H54 (cell line): ENCODE results near the gene SERPINE2.
A peak's percentile ranks its signal among the peaks of the same experiment; 100 is the strongest.

Experiments
- DNase-seq: peaks from one replicate; pipeline ENCODE4 v3.0.0; 2011; ENCODE audit warnings: low spot score, mixed read lengths; ENCODE audit not compliant: insufficient read length
- FAIRE-seq: peaks from 3 replicates; lab custom pipeline; 2011; peaks lifted over from hg19 to GRCh38; lab: Jason Lieb, UNC
- POLR2A ChIP-seq: IDR thresholded peaks from 2 replicates; pipeline ENCODE4 v1.6.1; 2011; ENCODE audit warnings: low read depth, mild to moderate bottlenecking, low read length

The SERPINE2 gene

GRCh38 chr2:223969315-223969714, 69.8 kb downstream of the SERPINE2 start:
- DNase-seq (no peak), FAIRE-seq (no peak)
- TF ChIP-seq POLR2A: no peak

- no peak for DNase-seq
- FAIRE-seq: no peak
- no peak for TF ChIP-seq POLR2A
Observed at GRCh38 chr2:223967981-223968380, 71.1 kb downstream of the SERPINE2 start.

DNA sequence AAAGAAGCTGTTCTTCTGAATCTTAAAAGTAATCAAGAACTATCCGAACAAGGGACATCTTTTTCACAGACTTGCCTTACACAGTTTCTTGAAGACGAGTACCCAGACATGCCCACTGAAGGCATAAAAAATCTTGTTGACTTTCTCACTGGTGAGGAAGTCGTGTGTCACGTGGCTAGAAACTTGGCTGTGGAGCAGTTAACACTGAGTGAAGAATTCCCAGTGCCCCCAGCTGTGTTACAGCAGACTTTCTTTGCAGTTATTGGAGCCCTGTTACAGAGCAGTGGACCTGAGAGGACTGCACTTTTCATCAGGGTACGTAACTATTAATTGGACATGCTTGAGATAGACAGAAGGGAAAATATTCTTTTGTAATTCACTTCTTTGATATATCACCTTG, 79.4 kb downstream of the SERPINE2 start:
- no peak for FAIRE-seq
- TF ChIP-seq POLR2A: no peak

GRCh38 chr2:223957092-223957851, 81.8 kb downstream of the SERPINE2 start, which contains the start of gene MRPL44:
MRPL44 (plus strand) TSS chr2:223957463; CDS start chr2:223957473, 10 bp downstream.
- peak; percentile 63 for DNase-seq
- peak; percentile 69 for TF ChIP-seq POLR2A
- FAIRE-seq: peak; percentile 86

More for the DNA sequence above, 79.4 kb downstream of the SERPINE2 start:
- DNase-seq: no peak

- DNase-seq: no peak
- no peak for TF ChIP-seq POLR2A
- peak; percentile 61 for FAIRE-seq
Observed at GRCh38 chr2:223956300-223956699, 82.8 kb downstream of the SERPINE2 start.

DNA sequence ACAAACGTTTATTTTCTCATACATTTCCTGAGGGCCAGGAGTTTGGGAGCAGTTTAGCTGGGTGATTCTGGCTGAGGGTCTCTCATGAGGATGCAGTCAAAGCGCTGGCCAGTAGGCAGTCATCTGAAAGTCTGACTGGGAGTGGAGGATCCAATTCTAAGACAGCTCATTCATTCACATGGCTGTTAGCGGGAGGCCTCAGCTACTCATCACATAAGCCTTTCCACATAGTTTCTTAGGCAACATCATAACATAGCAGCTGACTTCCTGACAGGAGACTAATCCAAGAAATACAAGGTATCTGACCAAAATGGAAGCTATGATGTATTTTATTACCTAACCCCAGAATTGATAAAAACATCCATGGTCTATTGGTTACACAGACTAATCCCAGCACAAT, 84.7 kb downstream of the SERPINE2 start:
- peak; percentile 40 for DNase-seq
- TF ChIP-seq POLR2A: no peak
- peak; percentile 91 for FAIRE-seq

DNA sequence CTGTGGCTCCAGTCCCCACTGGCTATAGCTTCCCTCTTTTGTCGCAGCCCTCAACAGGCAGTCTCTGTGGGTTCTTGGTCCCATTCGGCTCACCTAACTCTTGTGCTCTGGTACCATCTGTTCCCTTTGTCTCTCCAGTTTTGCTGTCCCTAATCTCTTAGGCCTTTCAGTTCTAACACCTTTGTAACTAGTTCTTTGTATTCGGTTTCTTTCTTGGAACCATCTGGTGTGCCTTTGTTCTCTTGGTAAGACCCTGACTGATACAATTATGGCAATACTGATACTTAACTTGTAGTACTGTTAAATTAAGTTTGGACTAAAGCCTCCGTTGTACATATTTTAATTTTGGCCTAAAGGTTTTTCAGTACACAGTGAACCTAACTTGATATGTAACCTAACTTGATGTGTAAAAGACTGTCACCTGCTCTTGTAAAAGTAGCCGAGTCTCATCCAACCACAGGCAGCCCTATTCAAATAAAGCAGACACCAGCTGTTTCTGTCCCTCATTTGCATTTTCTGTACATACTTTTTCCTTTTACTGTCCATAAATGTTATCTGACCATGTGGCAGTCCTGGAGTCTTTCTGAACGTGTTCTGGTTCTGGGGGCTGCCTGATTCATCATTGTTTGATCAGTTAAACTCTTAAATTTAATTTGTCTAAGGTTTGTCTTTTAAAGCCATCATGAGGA, 86.7 kb downstream of the SERPINE2 start:
- FAIRE-seq (no peak), DNase-seq (no peak)
- no peak for TF ChIP-seq POLR2A

- no peak for TF ChIP-seq POLR2A
- FAIRE-seq (no peak), DNase-seq (no peak)
Observed at GRCh38 chr2:223950448-223951347, 88.4 kb downstream of the SERPINE2 start.

DNA sequence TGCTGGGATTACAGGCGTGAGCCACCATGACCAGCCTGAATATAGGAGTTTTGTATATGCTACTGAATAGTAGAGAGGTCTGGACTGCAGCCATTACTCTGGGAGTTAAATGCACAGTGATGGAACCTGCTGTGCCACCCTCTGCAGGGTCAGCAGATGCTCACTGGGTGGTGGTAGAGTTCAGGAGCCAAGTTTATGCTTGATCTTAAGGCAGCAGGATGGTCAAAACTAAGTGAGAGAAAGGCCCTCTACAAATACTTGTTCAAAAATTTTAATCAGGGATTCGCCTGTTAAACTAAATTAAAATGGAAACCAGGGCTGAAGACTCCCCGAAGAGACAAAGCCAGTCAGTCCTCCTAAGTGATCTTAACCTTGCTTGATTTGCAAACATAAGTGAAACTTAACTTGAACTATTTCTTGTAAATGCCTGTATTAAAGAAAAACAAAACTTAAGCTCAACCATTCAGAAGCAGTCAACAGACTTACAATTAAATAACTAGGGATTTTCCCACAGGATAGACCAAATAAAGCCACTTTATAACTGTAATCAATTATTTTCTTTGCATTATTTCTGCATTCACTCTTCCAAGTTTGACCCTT, 89.7 kb downstream of the SERPINE2 start:
- no peak for FAIRE-seq
- no peak for TF ChIP-seq POLR2A
- no peak for DNase-seq

- TF ChIP-seq POLR2A: no peak
- FAIRE-seq: no peak
- no peak for DNase-seq
Observed at GRCh38 chr2:223947711-223948205, 91.3 kb downstream of the SERPINE2 start.

DNA sequence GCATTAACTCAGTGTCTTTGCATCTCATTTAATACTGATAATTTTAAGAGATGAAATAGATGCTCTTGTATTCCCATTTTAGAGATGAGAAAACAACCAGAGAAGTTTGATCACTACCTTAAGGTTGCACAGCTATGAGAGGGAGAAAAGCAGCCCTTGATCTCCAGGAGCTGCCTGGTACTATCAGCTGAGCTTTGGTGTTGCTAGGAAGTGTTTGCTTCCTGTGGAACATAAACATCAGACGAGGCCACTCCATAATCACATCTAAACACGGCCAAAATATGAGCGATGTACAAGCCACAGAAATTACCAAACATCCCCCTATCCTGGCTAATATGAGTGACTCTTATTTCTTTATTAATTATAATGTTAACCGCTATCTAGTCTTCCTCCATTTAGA, 93.3 kb downstream of the SERPINE2 start:
- no peak for FAIRE-seq
- DNase-seq: no peak
- no peak for TF ChIP-seq POLR2A

DNA sequence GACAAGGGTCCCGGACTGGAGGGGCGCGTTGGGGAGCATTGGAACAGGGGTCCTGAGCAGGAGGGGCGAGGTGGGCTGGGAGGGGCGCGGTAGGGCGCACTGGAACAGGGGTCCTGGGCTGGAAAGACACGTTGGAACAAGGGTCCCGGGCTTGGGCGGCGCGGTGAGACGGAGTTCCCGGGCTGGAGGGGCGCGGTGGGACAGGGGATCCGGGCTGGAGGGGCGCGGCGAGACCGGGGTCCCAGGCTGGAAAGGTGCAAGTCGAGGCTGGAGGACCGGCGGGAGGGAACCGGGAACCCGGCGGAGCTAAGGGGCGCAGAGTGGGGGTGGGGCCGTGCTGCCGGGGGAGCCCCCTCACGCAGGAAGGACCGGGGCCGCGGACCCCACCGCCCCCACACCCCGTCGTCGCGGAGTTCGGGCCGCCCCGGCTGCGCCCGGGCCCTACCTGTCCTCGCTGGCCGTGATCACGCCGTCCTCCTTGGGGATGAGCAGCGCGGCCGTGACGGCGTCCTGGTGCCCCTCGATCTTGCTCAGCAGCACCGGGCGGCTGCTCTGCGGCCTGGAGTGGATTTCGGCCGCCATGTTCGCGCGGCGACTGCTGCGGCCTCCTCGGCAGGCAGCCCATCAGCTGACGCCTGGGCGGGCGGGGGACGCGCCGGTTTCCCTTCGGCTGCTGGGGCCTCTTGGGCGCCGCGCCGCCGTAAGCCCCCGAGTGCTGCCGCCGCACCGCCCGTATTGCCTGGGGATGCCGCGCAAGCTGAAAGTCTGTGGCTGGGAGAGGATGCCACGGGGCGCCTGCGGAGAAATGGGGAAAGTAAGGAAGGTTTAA, 94.2 kb downstream of the SERPINE2 start, which contains the start of gene WDFY1:
Gene WDFY1 (minus strand): TSS at position 633 of the 829 bp plus-strand sequence. CDS start 51 bp downstream, at position 582.
- FAIRE-seq (no peak), DNase-seq (peak; percentile 83)

GRCh38 chr2:223944166-223944702, 94.9 kb downstream of the SERPINE2 start:
- no peak for TF ChIP-seq POLR2A
- no peak for FAIRE-seq
- no peak for DNase-seq

More for the DNA sequence above, 94.2 kb downstream of the SERPINE2 start, which contains the start of gene WDFY1:
- peak; percentile 98 for TF ChIP-seq POLR2A
